Peyer's patch (tissue), 4 donors: ENCODE results near the gene SMPD1.

Experiments
- POLR2A ChIP-seq, 2 donors: fragments of 450-650 bp; IDR thresholded peaks; one replicate each; pipeline ENCODE4 v1.5.1; 2017; ENCODE audit warnings: antibody characterized with exemption in 2 of 2, mild to moderate bottlenecking in 2 of 2, moderate library complexity in 2 of 2
- TF ChIP-seq, protein P1 (sequence below), 6 experiments: fragments of 450-650 bp in 4 of 6; fragments of 200-600 bp in 2 of 6; sonication (generic) in 1 of 6; IDR thresholded peaks; one replicate each; pipeline ENCODE4 v1.5.1; 2017 to 2019; ENCODE audit warnings: antibody characterized with exemption in 6 of 6, mild to moderate bottlenecking in 3 of 6, moderate library complexity in 1 of 6

DNA sequence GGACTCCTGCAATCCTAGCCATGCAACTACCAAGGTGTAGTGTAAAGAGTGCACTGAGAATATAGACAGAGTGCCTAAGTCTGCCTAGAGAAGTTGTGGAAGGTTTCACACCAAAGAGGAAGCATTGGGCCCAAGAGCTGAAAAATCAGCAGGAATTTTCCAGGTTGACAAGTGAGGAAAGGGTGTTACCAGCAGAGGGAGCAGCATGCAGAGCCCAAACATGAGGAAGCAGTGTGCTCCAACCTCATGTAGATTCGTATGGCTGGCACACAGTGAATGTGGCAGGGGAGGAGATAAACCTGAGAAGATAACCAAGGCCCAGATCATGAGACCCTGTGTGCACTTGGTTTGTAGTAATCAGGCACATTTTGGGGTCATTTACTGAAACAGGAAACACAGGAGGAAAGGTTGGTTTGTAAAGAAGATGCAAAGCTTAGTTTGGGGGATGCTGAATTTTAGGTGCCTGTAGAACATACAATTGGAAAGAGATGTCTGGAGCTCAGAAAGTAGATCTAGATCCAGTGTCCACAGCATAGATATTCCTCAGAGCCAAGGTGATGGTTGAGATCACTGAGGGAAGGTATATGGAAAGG, 48.8 kb downstream of the SMPD1 start:
- TF ChIP-seq, protein P1, sequence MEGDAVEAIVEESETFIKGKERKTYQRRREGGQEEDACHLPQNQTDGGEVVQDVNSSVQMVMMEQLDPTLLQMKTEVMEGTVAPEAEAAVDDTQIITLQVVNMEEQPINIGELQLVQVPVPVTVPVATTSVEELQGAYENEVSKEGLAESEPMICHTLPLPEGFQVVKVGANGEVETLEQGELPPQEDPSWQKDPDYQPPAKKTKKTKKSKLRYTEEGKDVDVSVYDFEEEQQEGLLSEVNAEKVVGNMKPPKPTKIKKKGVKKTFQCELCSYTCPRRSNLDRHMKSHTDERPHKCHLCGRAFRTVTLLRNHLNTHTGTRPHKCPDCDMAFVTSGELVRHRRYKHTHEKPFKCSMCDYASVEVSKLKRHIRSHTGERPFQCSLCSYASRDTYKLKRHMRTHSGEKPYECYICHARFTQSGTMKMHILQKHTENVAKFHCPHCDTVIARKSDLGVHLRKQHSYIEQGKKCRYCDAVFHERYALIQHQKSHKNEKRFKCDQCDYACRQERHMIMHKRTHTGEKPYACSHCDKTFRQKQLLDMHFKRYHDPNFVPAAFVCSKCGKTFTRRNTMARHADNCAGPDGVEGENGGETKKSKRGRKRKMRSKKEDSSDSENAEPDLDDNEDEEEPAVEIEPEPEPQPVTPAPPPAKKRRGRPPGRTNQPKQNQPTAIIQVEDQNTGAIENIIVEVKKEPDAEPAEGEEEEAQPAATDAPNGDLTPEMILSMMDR (IDR thresholded peaks at IDR 0.05) = peak in 5 of 6 experiments; percentile 22 to 82 (median 77)
- no peak for TF ChIP-seq POLR2A (IDR thresholded peaks at IDR 0.05)
